ENCODE results near the gene SPACDR.
"Not testable (repeated sequence)": the region's sequence is repeated elsewhere in the genome, so short reads cannot be mapped to it uniquely, and the experiment has no call there.

Gene SPACDR

GRCh38 chr7:100464210-100464660 lies at the start of gene SPACDR:
TSS of gene SPACDR (minus strand) at chr7:100464260. CDS start at chr7:100464025, 235 bp downstream.
- DNase-seq (ENCODE audit: low read depth): no peak

GRCh38 chr7:100513212-100513810 lies 49.3 kb upstream of the SPACDR start:
- no peak for DNase-seq (ENCODE audit: low read depth)

- DNase-seq (ENCODE audit: low read depth): no peak
Measured at GRCh38 chr7:100510437-100511239, 46.6 kb upstream of the SPACDR start.

GRCh38 chr7:100509231-100509630 lies 45.2 kb upstream of the SPACDR start:
- DNase-seq (ENCODE audit: low read depth): no peak

- no peak for DNase-seq (ENCODE audit: low read depth)
Measured at GRCh38 chr7:100506356-100506923, 42.4 kb upstream of the SPACDR start.

- DNase-seq (ENCODE audit: low read depth): no peak
Measured at GRCh38 chr7:100504887-100505611, 41.0 kb upstream of the SPACDR start.

- DNase-seq (ENCODE audit: low read depth): not testable (repeated sequence)
Measured at GRCh38 chr7:100504031-100504430, 40.0 kb upstream of the SPACDR start.

GRCh38 chr7:100500743-100501142 lies 36.7 kb upstream of the SPACDR start:
- not testable (repeated sequence) for DNase-seq (ENCODE audit: low read depth)

- no peak for DNase-seq (ENCODE audit: low read depth)
Measured at GRCh38 chr7:100496509-100496908, 32.4 kb upstream of the SPACDR start.

- peak; percentile 27 for DNase-seq (ENCODE audit: low read depth)
Measured at GRCh38 chr7:100493476-100494264, 29.6 kb upstream of the SPACDR start.

- DNase-seq (ENCODE audit: low read depth): no peak
Measured at GRCh38 chr7:100492738-100493475, 28.8 kb upstream of the SPACDR start.

GRCh38 chr7:100491192-100491578 lies 27.1 kb upstream of the SPACDR start:
- DNase-seq (ENCODE audit: low read depth): no peak

GRCh38 chr7:100490483-100491191 lies 26.6 kb upstream of the SPACDR start:
- DNase-seq (ENCODE audit: low read depth): no peak

- no peak for DNase-seq (ENCODE audit: low read depth)
Measured at GRCh38 chr7:100489824-100490223, 25.8 kb upstream of the SPACDR start.

- DNase-seq (ENCODE audit: low read depth): no peak
Measured at GRCh38 chr7:100489121-100489520, 25.1 kb upstream of the SPACDR start.

GRCh38 chr7:100488333-100489095 lies 24.5 kb upstream of the SPACDR start:
- DNase-seq (ENCODE audit: low read depth): no peak

- DNase-seq (ENCODE audit: low read depth): no peak
Measured at GRCh38 chr7:100486753-100487446, 22.8 kb upstream of the SPACDR start.

GRCh38 chr7:100486111-100486636 lies 22.1 kb upstream of the SPACDR start:
- DNase-seq (ENCODE audit: low read depth): no peak

GRCh38 chr7:100485471-100485876 lies 21.4 kb upstream of the SPACDR start:
- no peak for DNase-seq (ENCODE audit: low read depth)

Measured in stimulated activated CD8-positive, alpha-beta memory T cell treated with anti-CD3 and anti-CD28 coated beads, Interleukin-12 subunit alpha, Interleukin-12 subunit beta, amount 100 ng/mL, for 4 hours (primary cell).